GM12878 (cell line): Measurements from ENCODE around the gene ENTREP1. TPM values are rescaled to one million over a fixed set of nuclear protein-coding genes. Genes with fewer than 3 reads are reported as not detected.

Experiments used
- ATAC-seq: fragments of 200-7000 bp; cut with Tn5 transposase; 3 replicates; pipeline ENCODE4 v1.9.1; 2020; ENCODE audit warnings: mild to moderate bottlenecking, moderate library complexity
- BruUV-seq: library from RNA; stranded (reverse); fragments of 400-500 nt; replicated peaks from 2 replicates; lab custom pipeline; 2021; lab: Mats Ljungman, UMichigan
- CTCF ChIA-PET: fragments of 300-600 bp; sonication (Branson Sonifier 250); formaldehyde crosslinking; extraction: SDS; loops from one replicate; lab custom pipeline; 2021; ENCODE audit warnings: inconsistent platforms; lab: Yijun Ruan, JAX
- POLR2A ChIA-PET: fragments of 350-600 bp; formaldehyde crosslinking; extraction: SDS; loops from one replicate; lab custom pipeline; 2021; ENCODE audit warnings: inconsistent platforms; lab: Charles Lee
- RAD21 ChIA-PET: fragments of 300-600 bp; sonication (Branson Sonifier 250); formaldehyde crosslinking; loops from one replicate; lab custom pipeline; 2023; ENCODE audit warnings: antibody characterized with exemption; ENCODE audit not compliant: unreplicated experiment; lab: Charles Lee
- SMC1A ChIA-PET: fragments of 300-600 bp; sonication (Branson Sonifier 250); formaldehyde crosslinking; loops from one replicate; lab custom pipeline; 2023; ENCODE audit not compliant: unreplicated experiment, uncharacterized antibody; lab: Charles Lee
- DNase-seq: peaks from one replicate; pipeline ENCODE4 v3.0.0-alpha.2; 2011; ENCODE audit warnings: low read depth, low spot score
- FAIRE-seq: peaks from 3 replicates; lab custom pipeline; 2011; peaks lifted over from hg19 to GRCh38; lab: Jason Lieb, UNC
- H2AFZ ChIP-seq: 2 replicates; pipeline ENCODE4 v1.6.0; 2011; ENCODE audit warnings: low read depth, low read length, control low read depth; ENCODE audit not compliant: control insufficient read depth
- H3K27ac ChIP-seq: 2 replicates; pipeline ENCODE4 v1.5.1; 2011; ENCODE audit warnings: control low read depth; ENCODE audit not compliant: control insufficient read depth, insufficient read depth
- H3K27me3 ChIP-seq, 2 experiments: replicated peaks in 1 of 2; 2 replicates each; pipeline versions ENCODE4 v1.6.0 to v1.6.1; 2011; ENCODE audit warnings: low read length in 1 of 2; ENCODE audit not compliant: control insufficient read depth in 2 of 2, insufficient read depth in 2 of 2
- H3K36me3 ChIP-seq, 2 experiments: 2 replicates each; pipeline ENCODE4 v1.5.1; 2011; ENCODE audit warnings: low read length in 1 of 2; ENCODE audit not compliant: control insufficient read depth in 2 of 2, insufficient read depth in 2 of 2
- H3K4me1 ChIP-seq: 2 replicates; pipeline ENCODE4 v1.6.1; 2011; ENCODE audit warnings: mild to moderate bottlenecking, low read length, moderate library complexity, mixed read lengths; ENCODE audit not compliant: control insufficient read depth, insufficient read depth
- H3K4me2 ChIP-seq: 2 replicates; pipeline ENCODE4 v1.6.0; 2011; ENCODE audit warnings: control low read depth; ENCODE audit not compliant: control insufficient read depth, insufficient read depth
- H3K4me3 ChIP-seq: fragments of 200-600 bp; sonication (generic); 2 replicates; pipeline ENCODE4 v1.5.1; 2016
- H3K79me2 ChIP-seq: 2 replicates; pipeline ENCODE4 v1.6.0; 2011; ENCODE audit warnings: low read length; ENCODE audit not compliant: control insufficient read depth, insufficient read depth
- H3K9ac ChIP-seq: 2 replicates; pipeline ENCODE4 v1.8.0; 2011; ENCODE audit warnings: low read length, control low read depth, mixed read lengths; ENCODE audit not compliant: control insufficient read depth, insufficient read depth
- H3K9me3 ChIP-seq: replicated peaks from 3 replicates; pipeline ENCODE4 v1.5.1; 2011; ENCODE audit warnings: mild to moderate bottlenecking, low read length; ENCODE audit not compliant: control insufficient read depth, insufficient read depth
- H4K20me1 ChIP-seq: 2 replicates; pipeline ENCODE4 v1.6.0; 2011; ENCODE audit not compliant: control insufficient read depth, insufficient read depth
- CBFB ChIP-seq: IDR thresholded peaks from 2 replicates; pipeline ENCODE4 v1.6.1; 2016; ENCODE audit warnings: antibody characterized with exemption, low read depth
- CEBPB ChIP-seq, 2 experiments: fragments of 150-350 bp in 1 of 2; IDR thresholded peaks; 2 replicates each; pipeline ENCODE4 v1.6.1; 2012 to 2014; ENCODE audit warnings: low read depth in 2 of 2, low read length in 2 of 2, borderline replicate concordance in 1 of 2, inconsistent platforms in 1 of 2
- EED ChIP-seq: sonication (generic); IDR thresholded peaks from 2 replicates; pipeline ENCODE4 v1.6.1; 2016; ENCODE audit warnings: antibody characterized with exemption, low read depth
- FOS ChIP-seq: IDR thresholded peaks from 3 replicates; pipeline ENCODE4 v1.6.1; 2011; ENCODE audit warnings: borderline replicate concordance; ENCODE audit not compliant: insufficient read length; ENCODE audit errors: extremely low read depth
- HCFC1 ChIP-seq: fragments of 150-350 bp; IDR thresholded peaks from 2 replicates; pipeline ENCODE4 v1.6.1; 2014; ENCODE audit warnings: low read length
- POLR2A ChIP-seq: IDR thresholded peaks from 2 replicates; pipeline ENCODE4 v1.6.1; 2011; ENCODE audit warnings: low read depth, mild to moderate bottlenecking, low read length
- RAD21 ChIP-seq: IDR thresholded peaks from 2 replicates; pipeline ENCODE4 v1.6.1; 2011; ENCODE audit warnings: mild to moderate bottlenecking, low read depth, low read length, moderate library complexity; ENCODE audit not compliant: insufficient read depth
- SPI1 ChIP-seq: IDR thresholded peaks from 2 replicates; pipeline ENCODE4 v1.6.1; 2011; ENCODE audit warnings: low read depth, mild to moderate bottlenecking, low read length, moderate library complexity, borderline replicate concordance; ENCODE audit not compliant: insufficient read depth
- SUPT20H ChIP-seq: IDR thresholded peaks from 2 replicates; pipeline ENCODE4 v1.6.1; 2011; ENCODE audit warnings: low read depth, mild to moderate bottlenecking, low read length, moderate library complexity, borderline replicate concordance; ENCODE audit not compliant: control insufficient read depth
- YY1 ChIP-seq: IDR thresholded peaks from 2 replicates; pipeline ENCODE4 v1.6.1; 2011; ENCODE audit warnings: low read depth, mild to moderate bottlenecking, low read length
- ZNF24 ChIP-seq: fragments of 450-650 bp; IDR thresholded peaks from 2 replicates; pipeline ENCODE4 v1.6.1; 2017; ENCODE audit warnings: antibody characterized with exemption, mild to moderate bottlenecking
- WGBS: methylation state at CpG from one replicate; pipeline ENCODE4 v1.1.6; 2016; ENCODE audit warnings: low lambda C conversion rate; ENCODE audit not compliant: insufficient replicate concordance, insufficient coverage; ENCODE audit errors: missing lambda C conversion rate; 5-methylcytosine and 5-hydroxymethylcytosine counted together
- in situ Hi-C: fragments of 300-500 bp; cut with MboI; formaldehyde crosslinking; loops from 9 replicates; pipeline ENCODE4 v1.14.3; 2018; ENCODE audit warnings: mixed read lengths
- intact Hi-C: fragments of 100-400 bp; cut with micrococcal nuclease; formaldehyde crosslinking; loops from one replicate; pipeline ENCODE4 v1.14.2; 2022; ENCODE audit not compliant: unreplicated experiment
- polyA plus RNA-seq, 11 experiments: library from polyadenylated mRNA; depleted of rRNA in 4 of 11; unstranded in 6 of 11; stranded (reverse) in 5 of 11; fragments of >200 nt; fragmentation: Nextera tagmentation in 4 of 11; fragmentation: Illumina TruSeq in 1 of 11; extraction: Ambion mirVana in 4 of 11; extraction: Trizol in 1 of 11; gene quantifications; 1 replicate in 1 of 11; 2 replicates in 10 of 11; pipeline versions ENCODE4 v1.2.1 to v1.2.3, GENCODE V29; 2011 to 2016; ENCODE audit warnings: inconsistent platforms in 2 of 11, missing spikeins in 2 of 11, low read depth in 1 of 11
- total RNA-seq, 4 experiments: library from RNA; depleted of rRNA in 3 of 4; stranded (reverse); fragments of >200 nt in 3 of 4; fragmentation: Illumina TruSeq in 1 of 4; extraction: Trizol in 1 of 4; gene quantifications; 2 replicates each; pipeline versions ENCODE4 v1.2.1 to v1.2.3, GENCODE V29; 2013 to 2021

The ENTREP1 gene
- total and polyA plus RNA-seq, 10 of the 15 experiments (the other 5 are each of a cell fraction or from before 2014, with no cell fraction given) = not detected

GRCh38 chr9:69331444-69331843 lies 6.4 kb downstream of the ENTREP1 start:
- no peak for DNase-seq
- SMC1A ChIA-PET = interaction anchor here (1.4 kb wide), 1 partner anchor 12 kb away, joined by 5 read pairs; no protein-coding TSS in a partner anchor
- POLR2A ChIA-PET = no interaction called here
- Histone ChIP-seq H3K4me1 (no peaks in the 10 kb centered on the region), H3K9me3 (no peaks in the 10 kb centered on the region), H4K20me1 (no peaks in the 10 kb centered on the region), H3K79me2 (no peaks in the 10 kb centered on the region), H3K9ac (no peak overlapping the region), H2AFZ (no peak overlapping the region), H3K36me3 (no peaks in the 10 kb centered on the region), H3K27ac (no peak overlapping the region), H3K4me2 (no peak overlapping the region), H3K27me3 (peaks cover 0 to 4% of the 10 kb centered on the region in 2 experiments; a peak in 2 of 4 replicates), H3K4me3 (no peak overlapping the region)
- in situ Hi-C loops (no loop called here), intact Hi-C loops (no loop called here)
- 65% methylated on average over 3 of the region's 3 CpGs for WGBS
- no TSS peak for BruUV-seq
- CTCF ChIA-PET = interaction anchor here (1.2 kb wide), 1 partner anchor 12 kb away, joined by 3 read pairs; no protein-coding TSS in a partner anchor
- RAD21 ChIA-PET = no interaction called here
- no peak for ATAC-seq
- TF ChIP-seq ZNF24 (no peak), EED (no peak), CBFB (no peak), RAD21 (no peak), FOS (no peak)
- FAIRE-seq = no peak

DNA sequence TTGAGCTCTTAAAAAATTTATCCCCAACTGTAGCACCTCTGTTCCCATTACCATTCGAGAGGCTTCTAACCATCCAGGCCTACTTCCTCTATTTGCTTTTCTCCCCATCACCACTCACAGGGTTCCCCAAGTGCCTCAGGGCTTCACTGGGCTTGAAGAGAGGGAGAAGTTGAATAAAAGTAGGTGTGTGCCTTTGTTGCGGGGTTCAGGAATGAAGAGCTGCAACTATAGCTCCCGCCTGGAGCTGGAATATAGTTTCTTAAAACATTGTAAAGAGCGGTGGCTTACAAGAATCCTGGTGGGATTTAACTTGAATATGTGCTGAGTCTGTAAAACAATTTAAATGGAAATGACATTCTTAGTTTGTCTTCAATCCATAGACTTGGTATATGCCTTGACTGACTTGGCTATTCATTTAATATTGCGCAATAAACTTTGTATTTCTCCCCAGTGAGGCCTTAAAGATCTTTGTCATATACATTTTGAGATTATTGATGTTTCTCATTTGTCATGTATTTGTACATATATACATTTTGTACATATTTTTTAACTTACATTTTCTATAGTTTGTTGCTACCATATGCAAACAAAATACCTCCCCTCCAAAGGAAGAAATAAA lies 7.2 kb downstream of the ENTREP1 start:
- H3K27ac ChIP-seq = no peak overlapping the region
- no peak overlapping the region for H3K9ac ChIP-seq
- ChIA-PET RAD21 (no interaction called here), POLR2A (no interaction called here), CTCF (interaction anchor here (1.2 kb wide), 1 partner anchor 12 kb away, joined by 3 read pairs; no protein-coding TSS in a partner anchor), SMC1A (interaction anchor here (1.3 to 1.4 kb wide), 2 partner anchors 11 kb away, joined by 3 to 5 read pairs; no protein-coding TSS in a partner anchor)
- no peak for ATAC-seq
- TF ChIP-seq SUPT20H (no peak), HCFC1 (no peak), POLR2A (no peak), YY1 (no peak), SPI1 (no peak), CEBPB (IDR thresholded peaks at IDR 0.05; ENCODE audit: borderline replicate concordance in 1 of 2, low read depth in 2 of 2, low read length in 2 of 2) (peak in 1 of 2 experiments; percentile 39; a peak in 1 of 4 replicates)
- no peak for FAIRE-seq
- H3K4me1 ChIP-seq = no peaks in the 10 kb centered on the region
- no peaks in the 10 kb centered on the region for H3K79me2 ChIP-seq
- peaks cover 0 to 3% of the 10 kb centered on the region in 2 experiments; a peak in 2 of 4 replicates for H3K27me3 ChIP-seq
- no peak overlapping the region for H3K4me2 ChIP-seq
- no peak overlapping the region for H3K4me3 ChIP-seq
- intact Hi-C loops (no loop called here), in situ Hi-C loops (no loop called here)
- no TSS peak for BruUV-seq
- DNase-seq = no peak
- H3K36me3 ChIP-seq = no peaks in the 10 kb centered on the region
- H4K20me1 ChIP-seq = no peaks in the 10 kb centered on the region
- 57% methylated on average over 5 of the region's 5 CpGs for WGBS
- no peak overlapping the region for H2AFZ ChIP-seq
- H3K9me3 ChIP-seq = no peaks in the 10 kb centered on the region
